Loucy (cell line): ENCODE measurements around the gene TMED8.
"Not testable (repeated sequence)": the region's sequence is repeated elsewhere in the genome, so short reads cannot be mapped to it uniquely, and the experiment has no call there.

Experiments used
- H2AFZ ChIP-seq: fragments of 200-600 bp; sonication (generic); 2 replicates; pipeline ENCODE4 v1.6.0; 2016; ENCODE audit warnings: antibody characterized with exemption, mild to moderate bottlenecking, low read length, moderate library complexity
- H3F3A ChIP-seq: fragments of 200-600 bp; 2 replicates; pipeline ENCODE4 v1.6.0; 2016; ENCODE audit warnings: antibody characterized with exemption, low read depth, mild to moderate bottlenecking
- H3K27me3 ChIP-seq: fragments of 200-600 bp; sonication (generic); 2 replicates; pipeline ENCODE4 v1.6.1; 2014; ENCODE audit warnings: low read length, mild to moderate bottlenecking; ENCODE audit not compliant: insufficient read depth, poor library complexity, severe bottlenecking
- H3K36me3 ChIP-seq: fragments of 200-600 bp; sonication (generic); 2 replicates; pipeline ENCODE4 v1.6.1; 2016; ENCODE audit warnings: low read length; ENCODE audit not compliant: insufficient read depth
- H3K4me1 ChIP-seq: fragments of 200-600 bp; sonication (generic); 2 replicates; pipeline ENCODE4 v1.5.1; 2014; ENCODE audit warnings: low read length, mild to moderate bottlenecking; ENCODE audit not compliant: insufficient read depth, poor library complexity, severe bottlenecking
- H3K4me2 ChIP-seq: fragments of 200-600 bp; sonication (generic); 2 replicates; pipeline ENCODE4 v1.6.0; 2014; ENCODE audit warnings: antibody characterized with exemption, low read length, low read depth, mild to moderate bottlenecking; ENCODE audit not compliant: poor library complexity, severe bottlenecking
- H3K4me3 ChIP-seq: fragments of 200-600 bp; sonication (generic); 2 replicates; pipeline ENCODE4 v1.5.1; 2014; ENCODE audit warnings: low read length, mild to moderate bottlenecking, mixed read lengths; ENCODE audit not compliant: poor library complexity, severe bottlenecking
- H3K79me2 ChIP-seq: fragments of 200-600 bp; sonication (generic); 2 replicates; pipeline ENCODE4 v1.6.1; 2014; ENCODE audit warnings: low read length; ENCODE audit not compliant: insufficient read depth
- H3K9ac ChIP-seq: fragments of 200-600 bp; sonication (generic); 2 replicates; pipeline ENCODE4 v1.6.0; 2014; ENCODE audit warnings: mild to moderate bottlenecking, low read depth, low read length, moderate library complexity; ENCODE audit not compliant: poor library complexity, severe bottlenecking
- H3K9me2 ChIP-seq: fragments of 200-600 bp; sonication (generic); replicated peaks from 2 replicates; pipeline ENCODE4 v1.6.1; 2016; ENCODE audit warnings: low read depth, low read length, mixed read lengths
- H3K9me3 ChIP-seq: fragments of 200-600 bp; sonication (generic); 2 replicates; pipeline ENCODE4 v1.6.1; 2014; ENCODE audit warnings: mild to moderate bottlenecking, antibody characterized with exemption, low read length, low read depth; ENCODE audit not compliant: insufficient read depth
- H4K20me1 ChIP-seq: fragments of 200-600 bp; sonication (generic); 2 replicates; pipeline ENCODE4 v1.6.0; 2014; ENCODE audit warnings: antibody characterized with exemption, low read length, mild to moderate bottlenecking; ENCODE audit not compliant: insufficient read depth, poor library complexity, severe bottlenecking
- CTCF ChIP-seq: fragments of 200-600 bp; sonication (generic); conservative IDR thresholded peaks from 2 replicates; pipeline ENCODE4 v1.5.1; 2014; ENCODE audit warnings: mild to moderate bottlenecking, antibody characterized with exemption, low read length
- EZH2phosphoT487 ChIP-seq: fragments of 200-600 bp; IDR thresholded peaks from 2 replicates; pipeline ENCODE4 v1.6.1; 2018; ENCODE audit warnings: antibody characterized with exemption, mild to moderate bottlenecking, moderate library complexity, borderline replicate concordance

Gene TMED8

GRCh38 chr14:77339407-77339806, 37.5 kb downstream of the TMED8 start:
- Histone ChIP-seq H3K9ac (no peak overlapping the region), H3K36me3 (peaks cover 26% of the 10 kb centered on the region; the same call in 1 of the 2 replicates), H3K27me3 (no peaks in the 10 kb centered on the region), H3K9me2 (no peaks in the 10 kb centered on the region), H3F3A (no peaks in the 10 kb centered on the region), H3K79me2 (no peaks in the 10 kb centered on the region), H3K4me2 (no peak overlapping the region), H2AFZ (no peak overlapping the region), H4K20me1 (no peaks in the 10 kb centered on the region), H3K4me3 (no peak overlapping the region), H3K9me3 (no peaks in the 10 kb centered on the region), H3K4me1 (no peaks in the 10 kb centered on the region)
- TF ChIP-seq CTCF (no peak), EZH2phosphoT487 (no peak)

GRCh38 chr14:77338302-77338701, 38.6 kb downstream of the TMED8 start:
- peaks cover 22% of the 10 kb centered on the region; the same call in 1 of the 2 replicates for H3K36me3 ChIP-seq
- H3K27me3 ChIP-seq = no peaks in the 10 kb centered on the region
- H3K9me3 ChIP-seq = no peaks in the 10 kb centered on the region
- no peaks in the 10 kb centered on the region for H3K4me1 ChIP-seq
- H4K20me1 ChIP-seq = no peaks in the 10 kb centered on the region
- H3K9me2 ChIP-seq = no peaks in the 10 kb centered on the region
- H3K79me2 ChIP-seq = no peaks in the 10 kb centered on the region
- no peak overlapping the region for H3K4me3 ChIP-seq
- H3F3A ChIP-seq = no peaks in the 10 kb centered on the region
- H3K4me2 ChIP-seq = no peak overlapping the region
- no peak overlapping the region for H3K9ac ChIP-seq
- H2AFZ ChIP-seq = no peak overlapping the region
- TF ChIP-seq CTCF (no peak), EZH2phosphoT487 (no peak)

GRCh38 chr14:77337880-77338279, 39.0 kb downstream of the TMED8 start:
- Histone ChIP-seq H3K27me3 (no peaks in the 10 kb centered on the region), H3K79me2 (no peaks in the 10 kb centered on the region), H3K9me3 (no peaks in the 10 kb centered on the region), H3K4me1 (no peaks in the 10 kb centered on the region), H3K36me3 (peaks cover 19% of the 10 kb centered on the region; the same call in 1 of the 2 replicates), H3F3A (no peaks in the 10 kb centered on the region), H3K4me3 (no peak overlapping the region), H3K9me2 (no peaks in the 10 kb centered on the region), H3K4me2 (no peak overlapping the region), H2AFZ (no peak overlapping the region), H4K20me1 (no peaks in the 10 kb centered on the region), H3K9ac (no peak overlapping the region)
- no peak for TF ChIP-seq EZH2phosphoT487
- TF ChIP-seq CTCF = no peak

- not testable (repeated sequence) for H3F3A ChIP-seq, H3K9ac ChIP-seq, H3K27me3 ChIP-seq, H3K9me2 ChIP-seq, H4K20me1 ChIP-seq, H3K4me1 ChIP-seq, H3K9me3 ChIP-seq, H3K79me2 ChIP-seq, H2AFZ ChIP-seq, H3K4me2 ChIP-seq, H3K4me3 ChIP-seq
- H3K36me3 ChIP-seq = peaks cover 19% of the 10 kb centered on the region; the same call in 1 of the 2 replicates
Observed at GRCh38 chr14:77337255-77337654, 39.6 kb downstream of the TMED8 start.
